OCI-LY1 (cell line): ENCODE results near the gene DACT2.

Source experiments
- H2AFZ ChIP-seq: fragments of 200-600 bp; sonication (generic), shearing (Covaris generic); 2 replicates; pipeline ENCODE4 v1.6.0; 2014; ENCODE audit warnings: antibody characterized with exemption, mild to moderate bottlenecking, low read length
- H3F3A ChIP-seq: fragments of 200-600 bp; sonication (generic), shearing (Covaris generic); 2 replicates; pipeline ENCODE4 v1.6.0; 2014; ENCODE audit warnings: mild to moderate bottlenecking, antibody characterized with exemption, low read length, moderate library complexity; ENCODE audit not compliant: insufficient read depth
- H3K27ac ChIP-seq: fragments of 200-600 bp; sonication (generic); 2 replicates; pipeline ENCODE4 v1.5.1; 2014; ENCODE audit warnings: low read length, mixed run types, mild to moderate bottlenecking, low read depth; ENCODE audit not compliant: poor library complexity, severe bottlenecking
- H3K27me3 ChIP-seq: fragments of 200-600 bp; sonication (generic); 2 replicates; pipeline ENCODE4 v1.6.0; 2014; ENCODE audit warnings: antibody characterized with exemption, mild to moderate bottlenecking, low read length, moderate library complexity; ENCODE audit not compliant: insufficient read depth
- H3K36me3 ChIP-seq: fragments of 200-600 bp; sonication (generic); 2 replicates; pipeline ENCODE4 v1.6.1; 2014; ENCODE audit warnings: mild to moderate bottlenecking, antibody characterized with exemption, low read length, moderate library complexity, mixed read lengths; ENCODE audit not compliant: insufficient read depth
- H3K4me1 ChIP-seq: fragments of 200-600 bp; sonication (generic); 2 replicates; pipeline ENCODE4 v1.5.1; 2014; ENCODE audit warnings: mild to moderate bottlenecking, low read length, moderate library complexity; ENCODE audit not compliant: insufficient read depth, severe bottlenecking
- H3K4me2 ChIP-seq: fragments of 200-600 bp; sonication (generic), shearing (Covaris generic); 2 replicates; pipeline ENCODE4 v1.6.1; 2014; ENCODE audit warnings: low read length
- H3K4me3 ChIP-seq: fragments of 200-600 bp; sonication (generic); 2 replicates; pipeline ENCODE4 v1.5.1; 2014; ENCODE audit warnings: low read length, low read depth, mild to moderate bottlenecking, mixed read lengths; ENCODE audit not compliant: poor library complexity, severe bottlenecking
- H3K79me2 ChIP-seq: fragments of 200-600 bp; shearing (Covaris generic); 2 replicates; pipeline ENCODE4 v1.6.1; 2016; ENCODE audit warnings: mixed run types, low read length, mixed read lengths; ENCODE audit not compliant: insufficient read depth
- H3K9ac ChIP-seq: fragments of 200-600 bp; sonication (generic), shearing (Covaris generic); 2 replicates; pipeline ENCODE4 v1.6.1; 2014; ENCODE audit warnings: mild to moderate bottlenecking, low read length, mixed read lengths
- H3K9me2 ChIP-seq: fragments of 200-600 bp; sonication (generic), shearing (Covaris generic); 2 replicates; pipeline ENCODE4 v1.6.1; 2014; ENCODE audit warnings: low read depth, mild to moderate bottlenecking, low read length, mixed read lengths
- H3K9me3 ChIP-seq: fragments of 200-600 bp; shearing (Covaris generic); 2 replicates; pipeline ENCODE4 v1.6.1; 2014; ENCODE audit warnings: low read length, mixed read lengths
- H4K20me1 ChIP-seq: fragments of 200-600 bp; sonication (generic), shearing (Covaris generic); 2 replicates; pipeline ENCODE4 v1.6.0; 2016; ENCODE audit warnings: mild to moderate bottlenecking, low read length; ENCODE audit not compliant: insufficient read depth
- CTCF ChIP-seq: fragments of 200-600 bp; sonication (generic), shearing (Covaris generic); IDR thresholded peaks from 2 replicates; pipeline ENCODE4 v1.5.1; 2017; ENCODE audit warnings: mild to moderate bottlenecking, antibody characterized with exemption, low read length, moderate library complexity, mixed read lengths
- EZH2 ChIP-seq: fragments of 200-600 bp; sonication (generic), shearing (Covaris generic); IDR thresholded peaks from 2 replicates; pipeline ENCODE4 v1.8.0; 2017; ENCODE audit warnings: borderline replicate concordance, mixed run types, mild to moderate bottlenecking, antibody characterized with exemption, low read length, moderate library complexity, mixed read lengths

DACT2 gene

GRCh38 chr6:168291450-168291849 lies 28.1 kb downstream of the DACT2 start:
- Histone ChIP-seq H2AFZ (no peak overlapping the region), H3K9ac (no peak overlapping the region), H3K4me2 (no peak overlapping the region), H3F3A (no peaks in the 10 kb centered on the region), H3K4me1 (no peaks in the 10 kb centered on the region), H3K27me3 (no peaks in the 10 kb centered on the region; the same call in 1 of the 2 replicates), H3K4me3 (no peak overlapping the region), H3K36me3 (no peaks in the 10 kb centered on the region), H3K79me2 (no peaks in the 10 kb centered on the region), H3K27ac (no peak overlapping the region), H3K9me3 (no peaks in the 10 kb centered on the region), H3K9me2 (no peaks in the 10 kb centered on the region), H4K20me1 (no peaks in the 10 kb centered on the region)
- TF ChIP-seq EZH2 (no peak), CTCF (no peak)

GRCh38 chr6:168290095-168290494 lies 29.5 kb downstream of the DACT2 start:
- H3K79me2 ChIP-seq: no peaks in the 10 kb centered on the region
- TF ChIP-seq CTCF (no peak), EZH2 (no peak)
- H3K27ac ChIP-seq: no peak overlapping the region
- H3K27me3 ChIP-seq: no peaks in the 10 kb centered on the region; the same call in 1 of the 2 replicates
- H3K36me3 ChIP-seq: no peaks in the 10 kb centered on the region
- no peak overlapping the region for H3K9ac ChIP-seq
- no peaks in the 10 kb centered on the region for H3K4me1 ChIP-seq
- no peak overlapping the region for H3K4me3 ChIP-seq
- no peaks in the 10 kb centered on the region for H3K9me2 ChIP-seq
- H3K4me2 ChIP-seq: no peak overlapping the region
- H2AFZ ChIP-seq: no peak overlapping the region
- no peaks in the 10 kb centered on the region for H4K20me1 ChIP-seq
- no peaks in the 10 kb centered on the region for H3K9me3 ChIP-seq
- H3F3A ChIP-seq: no peaks in the 10 kb centered on the region

- Histone ChIP-seq H3K27me3 (no peaks in the 10 kb centered on the region; the same call in 1 of the 2 replicates), H3K9me2 (no peaks in the 10 kb centered on the region), H4K20me1 (no peaks in the 10 kb centered on the region), H3K4me3 (no peak overlapping the region), H3K4me1 (no peaks in the 10 kb centered on the region), H3K4me2 (no peak overlapping the region), H3F3A (no peaks in the 10 kb centered on the region), H3K9ac (no peak overlapping the region), H3K9me3 (no peaks in the 10 kb centered on the region), H3K79me2 (no peaks in the 10 kb centered on the region), H3K36me3 (no peaks in the 10 kb centered on the region), H3K27ac (no peak overlapping the region), H2AFZ (no peak overlapping the region)
- TF ChIP-seq CTCF (no peak), EZH2 (no peak)
Observed at GRCh38 chr6:168289571-168289962, 30.0 kb downstream of the DACT2 start.
